Panc1 (cell line): ENCODE results near the gene PTPRZ1. TPM values are rescaled to one million over a fixed set of nuclear protein-coding genes. Genes with fewer than 3 reads are reported as not detected.

ENCODE experiments used
- ATAC-seq: fragments of 200-7000 bp; cut with Tn5 transposase; 2 replicates; pipeline ENCODE4 v1.9.1; 2020; ENCODE audit warnings: mild to moderate bottlenecking, moderate library complexity
- BruUV-seq: library from RNA; stranded (reverse); fragments of 400-500 nt; replicated peaks from 2 replicates; lab custom pipeline; 2021; lab: Mats Ljungman, UMichigan
- CTCF ChIA-PET: fragments of 300-600 bp; sonication (Branson Sonifier 250); formaldehyde crosslinking; loops from one replicate; lab custom pipeline; 2022; ENCODE audit warnings: antibody characterized with exemption; lab: Charles Lee
- POLR2A ChIA-PET: fragments of 300-600 bp; sonication (Branson Sonifier 250); formaldehyde crosslinking; loops from one replicate; lab custom pipeline; 2022; ENCODE audit warnings: antibody characterized with exemption; lab: Charles Lee
- DNase-seq: peaks from one replicate; pipeline ENCODE4 v3.0.0-alpha.2; 2010; ENCODE audit warnings: low read depth, low spot score
- H3K27ac ChIP-seq: 2 replicates; pipeline ENCODE4 v1.5.1; 2011; ENCODE audit warnings: mild to moderate bottlenecking, low read length, inconsistent platforms
- H3K27me3 ChIP-seq: fragments of 200-500 bp; sonication (Bioruptor generic); 2 replicates; pipeline ENCODE4 v1.6.0; 2014; ENCODE audit warnings: low read length, inconsistent platforms; ENCODE audit not compliant: control insufficient read depth, insufficient read depth
- H3K36me3 ChIP-seq: fragments of 200-500 bp; sonication (Bioruptor generic); 2 replicates; pipeline ENCODE4 v1.5.1; 2014; ENCODE audit warnings: inconsistent platforms, mild to moderate bottlenecking, low read length, moderate library complexity; ENCODE audit not compliant: control insufficient read depth, insufficient read depth
- H3K4me1 ChIP-seq: 2 replicates; pipeline ENCODE4 v1.5.1; 2011; ENCODE audit warnings: inconsistent platforms, mild to moderate bottlenecking, low read length, moderate library complexity; ENCODE audit not compliant: control insufficient read depth, insufficient read depth
- H3K4me3 ChIP-seq, 2 experiments: 2 replicates each; pipeline ENCODE4 v1.5.1; 2011 to 2012; ENCODE audit warnings: low read depth in 2 of 2, low read length in 2 of 2, mild to moderate bottlenecking in 2 of 2, inconsistent platforms in 1 of 2, moderate library complexity in 1 of 2
- H3K9me3 ChIP-seq: fragments of 200-500 bp; sonication (Bioruptor generic); 2 replicates; pipeline ENCODE4 v1.5.1; 2014; ENCODE audit warnings: low read depth, mild to moderate bottlenecking, inconsistent platforms, low read length, moderate library complexity; ENCODE audit not compliant: control insufficient read depth, insufficient read depth
- CTCF ChIP-seq: fragments of 450-650 bp; IDR thresholded peaks from 2 replicates; pipeline ENCODE4 v1.5.1; 2017; ENCODE audit warnings: mild to moderate bottlenecking
- POLR2AphosphoS5 ChIP-seq: IDR thresholded peaks from 2 replicates; pipeline ENCODE4 v1.6.1; 2012; ENCODE audit warnings: mild to moderate bottlenecking, low read depth, low read length, moderate library complexity
- REST ChIP-seq, 2 experiments: IDR thresholded peaks; 2 replicates each; pipeline ENCODE4 v1.6.1; 2011 to 2012; ENCODE audit warnings: low read depth in 2 of 2, control low read depth in 1 of 2, low read length in 1 of 2, mild to moderate bottlenecking in 1 of 2, moderate library complexity in 1 of 2; ENCODE audit not compliant: insufficient read depth in 1 of 2
- SIN3A ChIP-seq: IDR thresholded peaks from 2 replicates; pipeline ENCODE4 v1.6.1; 2012; ENCODE audit warnings: low read depth, mild to moderate bottlenecking, low read length, moderate library complexity, borderline replicate concordance; ENCODE audit not compliant: insufficient read depth
- TCF7L2 ChIP-seq: IDR thresholded peaks from 2 replicates; pipeline ENCODE4 v1.6.1; 2011; ENCODE audit warnings: mild to moderate bottlenecking, low read depth, low read length, inconsistent platforms
- in situ Hi-C: cut with HindIII; loops from 2 replicates; pipeline ENCODE4 v1.10.0; 2016; ENCODE audit warnings: low sequenced_read_pairs, low pct_unique_long_range_greater_than_20kb
- intact Hi-C: fragments of 100-400 bp; cut with micrococcal nuclease; formaldehyde crosslinking; loops from one replicate; pipeline ENCODE4 v1.10.0; 2022; ENCODE audit not compliant: unreplicated experiment
- total RNA-seq: library from RNA; stranded (reverse); gene quantifications from one replicate; pipeline ENCODE4 v1.2.1, GENCODE V29; 2021; ENCODE audit not compliant: unreplicated experiment

Gene PTPRZ1
- total RNA-seq, 1 experiment from 2014 or later, result 0.05 TPM

- ChIA-PET POLR2A (no interaction called here), CTCF (no interaction called here)
- in situ Hi-C loops (no loop called here), intact Hi-C loops (no loop called here)
- no peaks in the 10 kb centered on the region; the same call in 1 of the 2 replicates for H3K27me3 ChIP-seq
- no TSS peak for BruUV-seq
- H3K4me1 ChIP-seq, result no peaks in the 10 kb centered on the region
- ATAC-seq, result no peak
- H3K27ac ChIP-seq, result no peak overlapping the region
- TF ChIP-seq REST (IDR thresholded peaks at IDR 0.05; ENCODE audit: insufficient read depth in 1 of 2, low read depth in 2 of 2, low read length in 1 of 2) (no peak), TCF7L2 (no peak), CTCF (no peak), POLR2AphosphoS5 (no peak), SIN3A (no peak)
- H3K4me3 ChIP-seq, result no peak overlapping the region
- DNase-seq, result no peak
- no peaks in the 10 kb centered on the region for H3K9me3 ChIP-seq
- no peaks in the 10 kb centered on the region for H3K36me3 ChIP-seq
Observed at GRCh38 chr7:121853307-121853706, 19.7 kb upstream of the PTPRZ1 start.

- intact Hi-C loops, result no loop called here
- H3K4me1 ChIP-seq, result no peaks in the 10 kb centered on the region
- POLR2A ChIA-PET, result no interaction called here
Observed at GRCh38 chr7:121860953-121861352, 12.0 kb upstream of the PTPRZ1 start.

More at GRCh38 chr7:121860953-121861352, 12.0 kb upstream of the PTPRZ1 start:
- no peak overlapping the region for H3K4me3 ChIP-seq
- in situ Hi-C loops, result no loop called here
- CTCF ChIA-PET, result no interaction called here
- no peak for DNase-seq
- no peak for ATAC-seq
- H3K36me3 ChIP-seq, result no peaks in the 10 kb centered on the region
- peaks cover 3% of the 10 kb centered on the region for H3K27me3 ChIP-seq
- no peaks in the 10 kb centered on the region for H3K9me3 ChIP-seq
- no TSS peak for BruUV-seq
- TF ChIP-seq CTCF, result no peak
- no peak for TF ChIP-seq SIN3A
- TF ChIP-seq POLR2AphosphoS5, result no peak
- no peak for TF ChIP-seq TCF7L2
- no peak for TF ChIP-seq REST (IDR thresholded peaks at IDR 0.05; ENCODE audit: insufficient read depth in 1 of 2, low read depth in 2 of 2, low read length in 1 of 2)
- H3K27ac ChIP-seq, result no peak overlapping the region
